Measurements from ENCODE around the gene ARV1.

GRCh38 chr1:230972855-230973271, 6.0 kb upstream of the ARV1 start:
- TF ChIP-seq CTCF (IDR thresholded peaks at IDR 0.05) (no peak), POLR2A (IDR thresholded peaks at IDR 0.05) (no peak), EP300 (IDR thresholded peaks at IDR 0.05; ENCODE audit: low read depth) (no peak)
